Measurements from ENCODE around the gene ZFYVE27.

GRCh38 chr10:97708976-97709946 lies 27.7 kb upstream of the ZFYVE27 start:
- TF ChIP-seq POLR2A (IDR thresholded peaks at IDR 0.05; ENCODE audit: low read depth, low read length) (no peak), EZH2 (IDR thresholded peaks at IDR 0.05; ENCODE audit: borderline replicate concordance, low read depth, low read length, severe bottlenecking) (no peak), FOS (IDR thresholded peaks at IDR 0.05; ENCODE audit: borderline replicate concordance, insufficient read depth, low read length) (no peak), MYC (IDR thresholded peaks at IDR 0.05; ENCODE audit: low read depth, low read length) (no peak), POLR2AphosphoS5 (IDR thresholded peaks at IDR 0.05; ENCODE audit: insufficient read depth, low read depth, low read length) (no peak), JUN (IDR thresholded peaks at IDR 0.05; ENCODE audit: borderline replicate concordance, insufficient read depth, insufficient read length, low read depth) (no peak), GATA2 (IDR thresholded peaks at IDR 0.05; ENCODE audit: insufficient read depth, insufficient read length, low read depth, low read length) (no peak)
- TF ChIP-seq, protein P1, sequence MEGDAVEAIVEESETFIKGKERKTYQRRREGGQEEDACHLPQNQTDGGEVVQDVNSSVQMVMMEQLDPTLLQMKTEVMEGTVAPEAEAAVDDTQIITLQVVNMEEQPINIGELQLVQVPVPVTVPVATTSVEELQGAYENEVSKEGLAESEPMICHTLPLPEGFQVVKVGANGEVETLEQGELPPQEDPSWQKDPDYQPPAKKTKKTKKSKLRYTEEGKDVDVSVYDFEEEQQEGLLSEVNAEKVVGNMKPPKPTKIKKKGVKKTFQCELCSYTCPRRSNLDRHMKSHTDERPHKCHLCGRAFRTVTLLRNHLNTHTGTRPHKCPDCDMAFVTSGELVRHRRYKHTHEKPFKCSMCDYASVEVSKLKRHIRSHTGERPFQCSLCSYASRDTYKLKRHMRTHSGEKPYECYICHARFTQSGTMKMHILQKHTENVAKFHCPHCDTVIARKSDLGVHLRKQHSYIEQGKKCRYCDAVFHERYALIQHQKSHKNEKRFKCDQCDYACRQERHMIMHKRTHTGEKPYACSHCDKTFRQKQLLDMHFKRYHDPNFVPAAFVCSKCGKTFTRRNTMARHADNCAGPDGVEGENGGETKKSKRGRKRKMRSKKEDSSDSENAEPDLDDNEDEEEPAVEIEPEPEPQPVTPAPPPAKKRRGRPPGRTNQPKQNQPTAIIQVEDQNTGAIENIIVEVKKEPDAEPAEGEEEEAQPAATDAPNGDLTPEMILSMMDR (IDR thresholded peaks at IDR 0.05; ENCODE audit: extremely low read depth in 1 of 2, insufficient read depth in 1 of 2, low read depth in 1 of 2, low read length in 2 of 2) = peak; percentile 74 to 77
- TF ChIP-seq, protein P2, sequence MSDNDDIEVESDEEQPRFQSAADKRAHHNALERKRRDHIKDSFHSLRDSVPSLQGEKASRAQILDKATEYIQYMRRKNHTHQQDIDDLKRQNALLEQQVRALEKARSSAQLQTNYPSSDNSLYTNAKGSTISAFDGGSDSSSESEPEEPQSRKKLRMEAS (IDR thresholded peaks at IDR 0.05; ENCODE audit: insufficient read depth, insufficient read length) = no peak
